C4-2B (cell line): ENCODE data around the gene KRTAP10-5.

Experiments used
- ZFX ChIP-seq: fragments of 450-650 bp; IDR thresholded peaks from 2 replicates; pipeline ENCODE4 v1.6.1; 2017
- TF ChIP-seq, protein P1 (sequence below): fragments of 450-650 bp; conservative IDR thresholded peaks from 2 replicates; pipeline ENCODE4 v1.5.1; 2017; ENCODE audit warnings: mild to moderate bottlenecking

- TF ChIP-seq, protein P1, sequence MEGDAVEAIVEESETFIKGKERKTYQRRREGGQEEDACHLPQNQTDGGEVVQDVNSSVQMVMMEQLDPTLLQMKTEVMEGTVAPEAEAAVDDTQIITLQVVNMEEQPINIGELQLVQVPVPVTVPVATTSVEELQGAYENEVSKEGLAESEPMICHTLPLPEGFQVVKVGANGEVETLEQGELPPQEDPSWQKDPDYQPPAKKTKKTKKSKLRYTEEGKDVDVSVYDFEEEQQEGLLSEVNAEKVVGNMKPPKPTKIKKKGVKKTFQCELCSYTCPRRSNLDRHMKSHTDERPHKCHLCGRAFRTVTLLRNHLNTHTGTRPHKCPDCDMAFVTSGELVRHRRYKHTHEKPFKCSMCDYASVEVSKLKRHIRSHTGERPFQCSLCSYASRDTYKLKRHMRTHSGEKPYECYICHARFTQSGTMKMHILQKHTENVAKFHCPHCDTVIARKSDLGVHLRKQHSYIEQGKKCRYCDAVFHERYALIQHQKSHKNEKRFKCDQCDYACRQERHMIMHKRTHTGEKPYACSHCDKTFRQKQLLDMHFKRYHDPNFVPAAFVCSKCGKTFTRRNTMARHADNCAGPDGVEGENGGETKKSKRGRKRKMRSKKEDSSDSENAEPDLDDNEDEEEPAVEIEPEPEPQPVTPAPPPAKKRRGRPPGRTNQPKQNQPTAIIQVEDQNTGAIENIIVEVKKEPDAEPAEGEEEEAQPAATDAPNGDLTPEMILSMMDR: no peak
- TF ChIP-seq ZFX: no peak
These were observed 15.8 kb upstream of the KRTAP10-5 start for GRCh38 chr21:44596068-44596725.
